Measurements from ENCODE around the gene PRDM10.
"Not testable (repeated sequence)": the region's sequence is repeated elsewhere in the genome, so short reads cannot be mapped to it uniquely, and the experiment has no call there.

The PRDM10 gene

GRCh38 chr11:130002352-130002845 lies at the start of gene PRDM10:
PRDM10 (minus strand) TSS chr11:130002835; CDS start chr11:129960964, 41,871 bp downstream.
- DNase-seq (ENCODE audit: low read depth), result peak; percentile 86

GRCh38 chr11:130051082-130051481 lies 48.4 kb upstream of the PRDM10 start:
- DNase-seq (ENCODE audit: low read depth), result no peak

- no peak for DNase-seq (ENCODE audit: low read depth)
Measured at GRCh38 chr11:130050257-130050656, 47.6 kb upstream of the PRDM10 start.

GRCh38 chr11:130049328-130049771 lies 46.7 kb upstream of the PRDM10 start:
- no peak for DNase-seq (ENCODE audit: low read depth)

- DNase-seq (ENCODE audit: low read depth), result no peak
Measured at GRCh38 chr11:130047141-130047540, 44.5 kb upstream of the PRDM10 start.

GRCh38 chr11:130043575-130043974 lies 40.9 kb upstream of the PRDM10 start:
- DNase-seq (ENCODE audit: low read depth), result no peak

GRCh38 chr11:130042093-130042591 lies 39.5 kb upstream of the PRDM10 start:
- DNase-seq (ENCODE audit: low read depth), result no peak

- DNase-seq (ENCODE audit: low read depth), result no peak
Measured at GRCh38 chr11:130040281-130040940, 37.8 kb upstream of the PRDM10 start.

- DNase-seq (ENCODE audit: low read depth), result no peak
Measured at GRCh38 chr11:130037881-130038585, 35.4 kb upstream of the PRDM10 start.

GRCh38 chr11:130037058-130037457 lies 34.4 kb upstream of the PRDM10 start:
- DNase-seq (ENCODE audit: low read depth), result no peak

GRCh38 chr11:130034236-130034635 lies 31.6 kb upstream of the PRDM10 start:
- no peak for DNase-seq (ENCODE audit: low read depth)

GRCh38 chr11:130032931-130033330 lies 30.3 kb upstream of the PRDM10 start:
- DNase-seq (ENCODE audit: low read depth), result no peak

GRCh38 chr11:130031945-130032344 lies 29.3 kb upstream of the PRDM10 start:
- no peak for DNase-seq (ENCODE audit: low read depth)

GRCh38 chr11:130031056-130031455 lies 28.4 kb upstream of the PRDM10 start:
- DNase-seq (ENCODE audit: low read depth), result no peak

GRCh38 chr11:130029137-130029536 lies 26.5 kb upstream of the PRDM10 start:
- no peak for DNase-seq (ENCODE audit: low read depth)

- DNase-seq (ENCODE audit: low read depth), result no peak
Measured at GRCh38 chr11:130025371-130025770, 22.7 kb upstream of the PRDM10 start.

GRCh38 chr11:130024361-130024760 lies 21.7 kb upstream of the PRDM10 start:
- DNase-seq (ENCODE audit: low read depth), result no peak

GRCh38 chr11:130023204-130023603 lies 20.6 kb upstream of the PRDM10 start:
- DNase-seq (ENCODE audit: low read depth), result no peak

GRCh38 chr11:130022799-130023198 lies 20.2 kb upstream of the PRDM10 start:
- DNase-seq (ENCODE audit: low read depth), result no peak

- not testable (repeated sequence) for DNase-seq (ENCODE audit: low read depth)
Measured at GRCh38 chr11:130021606-130022005, 19.0 kb upstream of the PRDM10 start.

GRCh38 chr11:130020323-130020722 lies 17.7 kb upstream of the PRDM10 start:
- DNase-seq (ENCODE audit: low read depth), result no peak

GRCh38 chr11:130015846-130016245 lies 13.2 kb upstream of the PRDM10 start:
- DNase-seq (ENCODE audit: low read depth), result not testable (repeated sequence)

GRCh38 chr11:130008326-130008725 lies 5.7 kb upstream of the PRDM10 start:
- DNase-seq (ENCODE audit: low read depth), result no peak

Data from T-helper 22 cell (primary cell).